Measurements from ENCODE around the gene DEPP1.

DNA sequence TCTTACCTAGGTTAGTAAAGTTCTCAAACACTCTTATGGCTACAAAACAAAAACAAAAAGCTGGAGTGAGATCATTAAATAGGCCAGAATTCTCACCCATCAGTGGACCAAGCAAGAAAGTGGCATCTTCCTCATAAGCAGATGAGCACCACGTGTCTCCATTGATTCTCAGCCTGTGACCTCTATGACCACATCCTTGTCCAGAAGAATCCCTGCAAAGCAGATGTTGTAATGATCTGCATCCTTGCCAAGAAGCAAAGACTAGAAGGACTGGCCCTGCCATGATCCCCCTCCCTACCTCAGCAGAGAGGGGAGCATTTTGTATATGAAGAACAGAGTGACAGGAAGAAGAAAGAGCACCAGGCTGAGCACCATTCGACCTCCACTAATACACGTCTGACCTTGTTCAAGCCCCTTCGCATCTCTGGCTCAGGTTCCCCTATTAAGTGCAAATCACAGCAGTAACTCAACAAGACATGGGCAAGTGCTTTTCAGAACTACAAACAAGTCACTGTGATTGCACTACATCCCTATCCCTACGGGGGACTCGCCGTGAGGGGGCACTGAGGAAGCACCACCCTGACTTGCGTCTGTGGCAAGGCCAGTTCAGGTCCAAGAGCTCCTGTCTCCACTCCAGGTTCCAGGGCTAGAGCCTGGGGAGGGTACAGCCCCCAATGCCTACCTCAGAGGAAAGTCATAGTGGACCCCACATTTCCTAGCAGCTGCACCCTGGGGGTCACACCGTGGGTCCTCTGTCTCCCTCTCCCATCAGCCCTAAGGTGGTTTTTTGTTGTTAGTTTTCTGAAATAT lies 41.2 kb downstream of the DEPP1 start:
- no peak for TF ChIP-seq CTCF (IDR thresholded peaks at IDR 0.05; ENCODE audit: insufficient read depth, low read length)
- TF ChIP-seq, protein P1, sequence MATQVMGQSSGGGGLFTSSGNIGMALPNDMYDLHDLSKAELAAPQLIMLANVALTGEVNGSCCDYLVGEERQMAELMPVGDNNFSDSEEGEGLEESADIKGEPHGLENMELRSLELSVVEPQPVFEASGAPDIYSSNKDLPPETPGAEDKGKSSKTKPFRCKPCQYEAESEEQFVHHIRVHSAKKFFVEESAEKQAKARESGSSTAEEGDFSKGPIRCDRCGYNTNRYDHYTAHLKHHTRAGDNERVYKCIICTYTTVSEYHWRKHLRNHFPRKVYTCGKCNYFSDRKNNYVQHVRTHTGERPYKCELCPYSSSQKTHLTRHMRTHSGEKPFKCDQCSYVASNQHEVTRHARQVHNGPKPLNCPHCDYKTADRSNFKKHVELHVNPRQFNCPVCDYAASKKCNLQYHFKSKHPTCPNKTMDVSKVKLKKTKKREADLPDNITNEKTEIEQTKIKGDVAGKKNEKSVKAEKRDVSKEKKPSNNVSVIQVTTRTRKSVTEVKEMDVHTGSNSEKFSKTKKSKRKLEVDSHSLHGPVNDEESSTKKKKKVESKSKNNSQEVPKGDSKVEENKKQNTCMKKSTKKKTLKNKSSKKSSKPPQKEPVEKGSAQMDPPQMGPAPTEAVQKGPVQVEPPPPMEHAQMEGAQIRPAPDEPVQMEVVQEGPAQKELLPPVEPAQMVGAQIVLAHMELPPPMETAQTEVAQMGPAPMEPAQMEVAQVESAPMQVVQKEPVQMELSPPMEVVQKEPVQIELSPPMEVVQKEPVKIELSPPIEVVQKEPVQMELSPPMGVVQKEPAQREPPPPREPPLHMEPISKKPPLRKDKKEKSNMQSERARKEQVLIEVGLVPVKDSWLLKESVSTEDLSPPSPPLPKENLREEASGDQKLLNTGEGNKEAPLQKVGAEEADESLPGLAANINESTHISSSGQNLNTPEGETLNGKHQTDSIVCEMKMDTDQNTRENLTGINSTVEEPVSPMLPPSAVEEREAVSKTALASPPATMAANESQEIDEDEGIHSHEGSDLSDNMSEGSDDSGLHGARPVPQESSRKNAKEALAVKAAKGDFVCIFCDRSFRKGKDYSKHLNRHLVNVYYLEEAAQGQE (IDR thresholded peaks at IDR 0.05; ENCODE audit: insufficient replicate concordance, low read depth), result no peak

All from HL-60 (cell line).